Osteoblast (primary cell): ENCODE measurements around the gene SAMD3. TPM values are rescaled to one million over a fixed set of nuclear protein-coding genes. Genes with fewer than 3 reads are reported as not detected.

Source experiments
- DNase-seq: peaks from one replicate; pipeline ENCODE4 v3.0.0; 2011; ENCODE audit warnings: low spot score, mixed read lengths; ENCODE audit not compliant: insufficient read length; ENCODE audit errors: missing footprints
- H2AFZ ChIP-seq: 2 replicates; pipeline ENCODE4 v1.6.0; 2011; ENCODE audit warnings: mild to moderate bottlenecking, low read length
- H3K27ac ChIP-seq: 2 replicates; pipeline ENCODE4 v1.5.1; 2011; ENCODE audit warnings: mild to moderate bottlenecking, low read depth, low read length, moderate library complexity
- H3K27me3 ChIP-seq: 2 replicates; pipeline ENCODE4 v1.6.0; 2012; ENCODE audit warnings: mild to moderate bottlenecking, control low read depth, inconsistent platforms, low read length, moderate library complexity; ENCODE audit not compliant: insufficient read depth
- H3K36me3 ChIP-seq: 2 replicates; pipeline ENCODE4 v1.5.1; 2011; ENCODE audit warnings: mild to moderate bottlenecking, low read length, control low read depth, moderate library complexity; ENCODE audit not compliant: insufficient read depth
- H3K4me1 ChIP-seq: 2 replicates; pipeline ENCODE4 v1.5.1; 2011; ENCODE audit warnings: mild to moderate bottlenecking, low read length, control low read depth, moderate library complexity; ENCODE audit not compliant: insufficient read depth
- H3K4me2 ChIP-seq: 2 replicates; pipeline ENCODE4 v1.6.0; 2011; ENCODE audit warnings: mild to moderate bottlenecking, low read length; ENCODE audit not compliant: insufficient read depth
- H3K4me3 ChIP-seq: fragments of 200-600 bp; sonication (generic); 3 replicates; pipeline ENCODE4 v1.5.1; 2012; ENCODE audit warnings: mild to moderate bottlenecking, low read length, inconsistent platforms; ENCODE audit not compliant: insufficient read depth
- H3K79me2 ChIP-seq: 2 replicates; pipeline ENCODE4 v1.6.0; 2012; ENCODE audit warnings: mild to moderate bottlenecking, low read length, control low read depth, inconsistent platforms; ENCODE audit not compliant: insufficient read depth
- H3K9me3 ChIP-seq: 2 replicates; pipeline ENCODE4 v1.5.1; 2011; ENCODE audit warnings: low read depth, low read length, control low read depth
- H4K20me1 ChIP-seq: 2 replicates; pipeline ENCODE4 v1.6.0; 2012; ENCODE audit warnings: mild to moderate bottlenecking, low read length, control low read depth; ENCODE audit not compliant: insufficient read depth
- total RNA-seq: library from RNA; depleted of rRNA; stranded (reverse); fragments of >200 nt; gene quantifications from 2 replicates; pipeline ENCODE4 v1.2.3, GENCODE V29; 2012
- TF ChIP-seq, protein P1 (sequence below): IDR thresholded peaks from 2 replicates; pipeline ENCODE4 v1.5.1; 2011; ENCODE audit warnings: mild to moderate bottlenecking, low read depth, low read length, moderate library complexity; ENCODE audit errors: extremely low read depth

SAMD3 gene
- total RNA-seq, 1 donor: 0.72 TPM

DNA sequence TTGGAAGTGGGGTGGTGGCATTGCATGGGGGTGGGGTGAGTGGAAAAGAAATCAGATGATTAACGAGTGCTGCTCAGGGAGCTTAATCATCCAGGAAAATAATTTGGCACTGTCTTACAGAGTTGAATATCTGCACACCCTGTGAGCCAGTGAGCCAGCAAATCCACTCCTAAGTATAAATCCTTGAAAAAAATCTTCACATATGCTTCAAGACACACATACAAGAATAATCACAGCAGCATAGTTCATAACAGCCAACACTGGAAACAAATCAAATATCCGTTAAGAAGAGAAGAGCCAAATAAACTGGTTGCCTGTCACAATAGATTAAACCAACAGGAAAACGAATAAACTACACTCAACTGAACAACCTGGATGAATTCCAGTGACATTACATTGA lies 62.8 kb downstream of the SAMD3 start:
- Histone ChIP-seq H3K79me2 (no peaks in the 10 kb centered on the region), H3K4me3 (no peak overlapping the region), H2AFZ (no peak overlapping the region), H3K4me2 (no peak overlapping the region), H3K4me1 (no peaks in the 10 kb centered on the region), H3K27me3 (no peaks in the 10 kb centered on the region), H3K9me3 (no peaks in the 10 kb centered on the region), H4K20me1 (no peaks in the 10 kb centered on the region), H3K36me3 (no peaks in the 10 kb centered on the region), H3K27ac (no peak overlapping the region)
- TF ChIP-seq, protein P1, sequence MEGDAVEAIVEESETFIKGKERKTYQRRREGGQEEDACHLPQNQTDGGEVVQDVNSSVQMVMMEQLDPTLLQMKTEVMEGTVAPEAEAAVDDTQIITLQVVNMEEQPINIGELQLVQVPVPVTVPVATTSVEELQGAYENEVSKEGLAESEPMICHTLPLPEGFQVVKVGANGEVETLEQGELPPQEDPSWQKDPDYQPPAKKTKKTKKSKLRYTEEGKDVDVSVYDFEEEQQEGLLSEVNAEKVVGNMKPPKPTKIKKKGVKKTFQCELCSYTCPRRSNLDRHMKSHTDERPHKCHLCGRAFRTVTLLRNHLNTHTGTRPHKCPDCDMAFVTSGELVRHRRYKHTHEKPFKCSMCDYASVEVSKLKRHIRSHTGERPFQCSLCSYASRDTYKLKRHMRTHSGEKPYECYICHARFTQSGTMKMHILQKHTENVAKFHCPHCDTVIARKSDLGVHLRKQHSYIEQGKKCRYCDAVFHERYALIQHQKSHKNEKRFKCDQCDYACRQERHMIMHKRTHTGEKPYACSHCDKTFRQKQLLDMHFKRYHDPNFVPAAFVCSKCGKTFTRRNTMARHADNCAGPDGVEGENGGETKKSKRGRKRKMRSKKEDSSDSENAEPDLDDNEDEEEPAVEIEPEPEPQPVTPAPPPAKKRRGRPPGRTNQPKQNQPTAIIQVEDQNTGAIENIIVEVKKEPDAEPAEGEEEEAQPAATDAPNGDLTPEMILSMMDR: no peak
- no peak for DNase-seq

DNA sequence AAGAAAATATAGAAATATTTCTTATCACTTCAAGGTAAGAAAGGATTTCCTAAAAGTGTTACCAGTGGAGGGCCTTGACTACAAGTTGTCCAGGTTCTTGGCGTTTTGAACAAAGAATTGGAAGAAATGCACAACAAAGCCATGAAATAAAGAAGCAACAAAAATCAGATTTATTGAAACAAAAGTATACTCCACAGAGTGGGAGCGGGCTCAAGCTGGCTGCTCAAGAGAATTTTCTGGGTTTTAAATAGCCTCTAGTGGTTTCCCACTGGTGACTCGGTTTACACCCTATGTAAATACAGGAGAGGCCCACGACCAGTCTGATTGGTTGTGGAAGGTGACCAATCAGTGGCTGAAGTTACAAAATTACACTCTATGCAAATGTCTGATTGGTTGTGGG lies 64.2 kb downstream of the SAMD3 start:
- Histone ChIP-seq H3K4me3 (no peak overlapping the region), H4K20me1 (no peaks in the 10 kb centered on the region), H3K4me2 (no peak overlapping the region), H3K27ac (no peak overlapping the region), H2AFZ (no peak overlapping the region), H3K4me1 (no peaks in the 10 kb centered on the region), H3K36me3 (no peaks in the 10 kb centered on the region), H3K79me2 (no peaks in the 10 kb centered on the region), H3K9me3 (no peaks in the 10 kb centered on the region), H3K27me3 (no peaks in the 10 kb centered on the region)
- TF ChIP-seq, protein P1: no peak
- no peak for DNase-seq

DNA sequence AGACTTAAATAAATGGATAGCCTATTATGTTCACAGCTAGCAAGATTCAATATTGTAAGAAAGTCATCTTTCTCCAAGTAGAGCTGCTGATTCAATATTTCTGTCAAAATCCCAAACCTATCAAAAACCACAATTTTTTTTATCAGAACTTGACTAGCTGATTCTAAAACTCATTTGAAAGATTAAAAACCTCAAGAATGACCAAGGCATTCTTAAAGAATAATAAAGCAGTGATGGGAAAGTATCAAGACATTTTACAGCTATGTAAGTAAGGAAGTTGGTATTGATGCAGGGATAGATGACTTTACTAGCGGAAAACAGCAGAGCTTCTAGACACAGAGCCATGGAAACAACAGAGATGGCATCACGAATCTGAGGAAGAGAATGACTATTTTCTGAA lies 64.7 kb downstream of the SAMD3 start:
- no peak overlapping the region for H3K4me3 ChIP-seq
- DNase-seq: no peak
- TF ChIP-seq, protein P1: no peak
- H2AFZ ChIP-seq: no peak overlapping the region
- H3K4me1 ChIP-seq: no peaks in the 10 kb centered on the region
- no peaks in the 10 kb centered on the region for H3K9me3 ChIP-seq
- no peak overlapping the region for H3K27ac ChIP-seq
- H3K27me3 ChIP-seq: no peaks in the 10 kb centered on the region
- H3K79me2 ChIP-seq: no peaks in the 10 kb centered on the region
- no peaks in the 10 kb centered on the region for H3K36me3 ChIP-seq
- H4K20me1 ChIP-seq: no peaks in the 10 kb centered on the region
- no peak overlapping the region for H3K4me2 ChIP-seq

DNA sequence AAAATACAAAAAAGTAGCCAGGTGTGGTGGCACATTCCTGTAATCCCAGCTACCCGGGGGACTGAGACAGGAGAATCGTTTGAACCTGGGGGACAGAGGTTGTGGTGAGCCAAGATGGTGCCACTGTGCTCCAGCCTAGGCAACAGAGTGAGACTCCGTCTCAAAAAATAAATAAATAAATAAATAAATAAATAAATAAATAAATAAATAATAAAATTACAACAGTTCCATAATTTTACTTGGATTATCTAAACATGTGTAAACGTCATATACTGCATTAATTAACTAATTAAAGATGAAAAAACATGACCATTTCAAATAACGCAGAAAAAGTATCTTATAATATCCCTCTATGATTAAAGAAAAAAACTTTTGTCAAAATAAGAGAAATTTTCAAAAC lies 65.8 kb downstream of the SAMD3 start:
- no peak overlapping the region for H3K4me3 ChIP-seq
- H3K27me3 ChIP-seq: no peaks in the 10 kb centered on the region
- H3K27ac ChIP-seq: no peak overlapping the region
- no peaks in the 10 kb centered on the region for H3K4me1 ChIP-seq
- H3K79me2 ChIP-seq: no peaks in the 10 kb centered on the region
- no peak overlapping the region for H3K4me2 ChIP-seq
- TF ChIP-seq, protein P1: no peak
- H4K20me1 ChIP-seq: no peaks in the 10 kb centered on the region
- no peaks in the 10 kb centered on the region for H3K36me3 ChIP-seq
- no peak overlapping the region for H2AFZ ChIP-seq
- DNase-seq: no peak
- H3K9me3 ChIP-seq: no peaks in the 10 kb centered on the region
